NCI-H526 treated with DMSO at 0.1 percent for 48 hours (cell line): ENCODE data around the gene RHBDD1.

ENCODE experiments used
- DNase-seq: peaks from one replicate; lab custom pipeline; 2025; lab: John Stamatoyannopoulos, UW

RHBDD1 gene

DNA sequence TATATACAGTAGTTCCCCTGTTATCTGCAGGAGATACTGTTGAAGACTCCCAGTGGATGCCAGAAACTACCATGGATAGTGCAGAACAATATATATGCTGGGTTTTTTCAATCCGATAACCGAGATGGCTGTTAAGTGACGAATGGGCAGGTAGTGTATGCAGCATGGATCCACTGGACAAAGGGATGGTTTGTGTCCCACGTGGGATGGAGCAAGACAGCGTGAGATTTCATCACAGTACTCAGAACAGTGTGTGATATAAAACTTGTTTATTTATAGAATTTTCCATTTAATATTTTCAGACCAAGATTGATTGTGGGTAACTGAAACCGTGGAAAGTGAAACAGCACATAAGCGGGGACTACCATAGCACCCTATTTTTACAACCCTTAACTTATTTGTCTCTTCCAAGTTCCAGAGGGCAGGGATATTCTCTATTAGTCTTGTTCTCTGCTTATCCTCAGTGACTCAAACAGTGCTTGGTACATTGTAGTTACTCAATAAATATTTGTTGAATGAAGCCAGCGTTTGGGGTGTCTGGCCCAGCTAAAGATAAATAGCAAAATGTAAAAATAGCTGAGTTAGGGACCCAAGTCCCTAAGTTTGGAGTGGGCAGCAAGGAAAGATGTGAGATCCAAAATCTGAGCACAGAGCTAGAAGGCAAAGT lies 50.0 kb downstream of the RHBDD1 start:
- DNase-seq: no peak

DNA sequence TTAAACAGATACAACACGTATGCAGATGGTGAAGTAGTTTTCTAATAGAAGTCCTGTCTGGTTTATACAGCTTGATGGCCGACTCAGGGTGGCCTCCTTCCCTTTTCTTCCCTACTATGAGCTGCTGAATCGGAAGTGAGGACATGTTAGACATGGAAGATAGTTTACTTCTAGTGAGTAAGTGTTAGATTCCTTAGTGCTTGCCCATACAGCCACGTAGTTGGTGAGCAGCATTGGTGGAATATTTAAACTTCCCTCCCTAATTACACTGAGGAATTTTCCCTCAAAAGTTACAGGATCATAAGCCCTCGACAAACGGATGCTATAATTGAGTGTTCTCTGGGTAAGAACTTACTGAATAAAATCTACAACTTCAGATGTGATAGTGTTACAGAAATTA lies 52.1 kb downstream of the RHBDD1 start:
- DNase-seq: no peak

DNA sequence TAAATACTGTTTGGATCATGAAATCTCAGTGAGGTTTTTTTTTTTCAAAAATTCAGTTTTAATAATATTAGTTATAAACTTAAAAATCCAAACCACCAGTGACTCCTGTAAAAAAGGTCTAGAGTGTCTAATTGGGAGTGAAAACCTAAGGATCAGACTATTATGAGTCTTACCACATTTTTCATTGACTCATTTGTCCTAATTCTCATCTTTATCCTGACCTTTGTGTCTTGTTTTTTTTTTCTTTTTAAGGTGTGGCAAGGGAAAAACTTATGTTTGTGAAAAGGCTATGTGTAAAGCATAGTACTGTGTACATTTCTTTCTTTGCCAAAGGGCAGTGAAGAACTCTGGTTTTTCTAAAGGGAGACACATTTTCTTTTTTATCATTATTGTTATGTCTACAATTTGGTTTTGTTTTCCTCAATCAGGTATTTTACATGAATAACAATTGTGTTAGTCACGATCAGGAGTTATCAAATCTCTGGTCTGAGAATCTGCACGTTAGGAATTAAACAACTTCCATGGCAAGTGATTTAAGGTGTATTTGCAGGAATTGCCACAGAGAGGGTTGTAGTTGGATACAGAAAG lies 52.6 kb downstream of the RHBDD1 start:
- no peak for DNase-seq

DNA sequence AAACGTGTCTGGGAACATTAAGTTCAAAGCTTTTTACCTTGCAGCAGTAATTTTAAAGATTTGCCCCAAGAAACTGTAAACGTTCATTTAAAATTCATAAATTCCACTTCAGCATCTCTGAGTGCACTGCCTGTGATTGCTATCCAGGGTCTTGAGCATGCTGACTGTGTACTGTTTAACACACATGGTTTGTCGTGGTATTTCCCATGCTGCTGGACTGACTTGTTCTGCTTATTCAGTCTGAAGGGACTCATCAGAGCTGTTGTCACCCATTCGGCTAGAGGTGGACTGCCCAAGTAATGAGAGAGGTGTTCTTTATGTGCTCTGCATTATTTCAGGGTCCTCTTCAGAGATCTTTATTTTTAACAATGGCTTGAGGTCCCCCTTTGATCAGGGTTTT lies 53.1 kb downstream of the RHBDD1 start:
- DNase-seq: no peak

DNA sequence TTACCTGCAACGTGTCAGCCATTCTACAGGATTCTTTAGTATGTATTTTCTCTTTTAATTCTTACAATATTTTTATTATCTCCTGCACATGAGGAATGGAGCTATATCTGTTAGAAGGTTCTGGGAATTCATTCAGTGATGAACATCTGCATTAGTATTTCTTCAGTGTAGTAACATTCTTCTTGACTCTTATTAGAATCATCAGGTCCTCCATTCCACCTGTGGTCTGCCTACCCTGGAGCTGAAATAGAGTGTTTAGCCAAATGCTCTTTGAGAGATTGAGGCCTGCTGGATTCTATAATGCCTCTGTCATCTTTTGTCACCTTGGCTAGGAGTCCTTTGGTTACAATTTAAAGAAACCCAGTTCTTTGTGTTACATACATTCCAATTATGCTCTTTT lies 54.4 kb downstream of the RHBDD1 start:
- DNase-seq: no peak

DNA sequence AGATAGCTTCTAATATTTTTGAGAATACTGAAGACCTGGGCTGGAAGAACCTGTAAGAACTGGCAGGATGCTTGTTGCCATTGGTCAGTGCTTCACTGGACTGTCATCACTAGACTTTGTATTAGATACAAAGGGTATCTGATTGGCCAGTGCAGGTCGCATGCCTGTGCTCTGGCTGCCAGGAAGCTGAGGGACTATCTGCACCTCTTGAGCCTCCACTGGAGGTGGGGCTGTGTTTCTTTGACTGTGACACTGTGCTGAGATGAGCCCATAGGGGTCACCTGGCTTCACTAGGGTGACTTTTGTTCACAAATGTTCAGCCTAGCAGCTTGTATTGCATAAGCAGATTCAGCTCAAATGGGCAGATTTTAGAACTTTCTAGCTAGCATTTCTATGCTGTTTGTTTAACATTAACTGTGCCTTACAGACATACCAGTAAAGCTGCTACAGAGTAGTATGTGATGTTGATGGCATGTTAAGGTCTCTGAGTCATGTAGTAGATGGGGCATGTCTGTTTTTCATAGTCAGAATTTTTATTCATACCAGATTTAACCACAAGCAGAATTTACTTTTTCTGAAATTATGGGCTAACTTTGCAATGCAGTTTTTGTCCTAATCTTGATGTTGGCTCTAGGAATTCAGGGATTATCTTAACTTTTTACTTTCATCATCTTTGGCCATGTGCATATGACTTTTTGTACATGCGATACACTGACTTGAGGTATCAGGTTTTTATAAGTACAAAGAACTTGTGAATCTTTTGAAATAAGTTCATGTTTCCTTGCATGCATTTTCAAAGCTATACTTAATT lies 56.1 kb downstream of the RHBDD1 start:
- DNase-seq: no peak

DNA sequence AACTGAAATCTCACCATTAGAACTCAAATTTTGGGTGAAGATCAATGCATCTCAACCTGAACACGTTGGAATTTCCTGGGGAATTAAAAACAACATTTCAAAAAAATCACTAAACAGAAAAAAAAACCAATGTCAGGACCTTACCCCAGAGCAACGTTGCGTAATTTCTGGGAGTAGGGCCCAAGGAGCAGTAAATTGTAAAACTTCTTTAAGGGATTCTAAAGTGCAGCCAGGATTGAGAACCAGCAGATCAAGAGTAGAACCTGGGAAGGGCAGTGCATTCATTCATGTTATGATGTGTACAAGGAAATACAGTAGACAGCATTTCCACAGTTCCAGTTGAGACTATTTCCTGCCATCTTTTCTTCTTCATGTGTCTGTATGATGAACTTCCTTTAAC lies 56.9 kb downstream of the RHBDD1 start:
- no peak for DNase-seq

DNA sequence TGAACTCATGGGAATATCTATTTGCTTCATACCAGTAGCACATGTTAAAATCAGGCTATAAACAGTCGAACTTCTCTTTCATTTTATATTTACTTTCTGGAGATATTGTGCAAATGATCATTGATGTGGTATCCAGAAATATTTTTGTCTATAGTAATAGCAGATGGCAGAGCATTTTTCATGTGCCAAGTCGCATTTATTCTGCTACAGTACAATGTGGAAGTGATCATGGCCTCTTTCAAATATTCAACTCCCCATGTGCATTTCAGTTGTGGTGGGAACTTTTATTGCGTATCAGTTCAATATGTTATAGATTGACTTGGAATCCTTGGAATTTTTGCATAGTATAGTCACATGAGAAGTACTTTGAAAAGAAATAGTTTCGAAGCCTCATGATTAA lies 57.4 kb downstream of the RHBDD1 start:
- no peak for DNase-seq

DNA sequence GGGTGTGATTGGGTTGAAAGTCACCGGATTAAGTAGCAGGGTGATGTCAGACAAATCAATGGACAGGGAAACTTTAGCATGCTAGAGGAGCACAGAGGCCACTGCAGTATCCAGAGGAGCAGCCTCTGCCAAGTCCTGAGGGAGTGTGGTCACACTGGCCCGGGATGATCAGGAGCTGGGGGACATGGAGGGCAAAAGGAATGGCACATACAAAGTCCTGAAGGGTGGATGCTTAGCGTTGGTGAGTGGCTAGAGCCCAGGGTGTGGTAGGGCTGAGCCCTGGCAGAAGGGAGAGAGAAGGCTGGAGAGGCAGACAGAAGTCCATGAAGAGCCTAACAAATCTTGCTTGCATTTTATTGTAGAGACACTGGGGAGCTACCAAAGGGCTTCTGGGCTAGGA lies 58.9 kb downstream of the RHBDD1 start:
- DNase-seq: no peak

DNA sequence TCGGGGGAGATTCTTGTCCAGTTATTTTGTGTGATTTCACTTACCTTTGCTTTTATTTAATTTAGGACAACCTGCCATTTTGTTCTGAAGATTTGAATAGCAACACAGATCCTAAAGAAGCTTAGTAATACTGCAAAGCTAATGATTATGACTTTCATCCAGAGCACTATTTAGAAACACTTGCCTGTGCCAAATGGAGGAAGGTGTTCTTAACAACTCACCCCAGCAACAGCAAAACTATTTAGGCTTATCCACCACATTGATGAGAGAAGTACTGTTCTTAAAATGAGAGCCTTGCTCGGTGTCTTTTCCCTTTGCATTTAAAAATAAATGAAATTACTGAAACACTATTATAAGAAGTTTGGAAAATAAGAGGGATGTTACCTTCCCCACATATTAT lies 59.7 kb downstream of the RHBDD1 start:
- DNase-seq: no peak

DNA sequence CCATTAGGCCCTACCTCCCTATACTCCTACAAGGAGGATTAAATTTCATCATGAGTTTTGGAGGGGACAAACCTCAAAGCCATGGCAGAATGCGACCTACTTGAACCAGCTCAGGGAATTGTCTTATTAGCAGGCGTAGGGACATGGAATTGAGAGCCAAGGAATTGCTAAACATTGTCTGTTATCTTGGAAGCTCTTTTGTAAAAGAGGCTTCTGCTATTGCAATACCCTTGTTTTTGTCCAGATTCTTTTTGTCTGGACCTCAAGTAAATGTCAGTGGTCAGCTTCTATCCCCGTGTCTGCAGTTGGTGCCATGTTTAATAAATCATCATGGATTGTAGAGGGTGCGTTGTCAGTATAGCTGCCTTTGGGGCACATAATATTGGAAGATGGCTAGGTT lies 62.3 kb downstream of the RHBDD1 start:
- DNase-seq: no peak

DNA sequence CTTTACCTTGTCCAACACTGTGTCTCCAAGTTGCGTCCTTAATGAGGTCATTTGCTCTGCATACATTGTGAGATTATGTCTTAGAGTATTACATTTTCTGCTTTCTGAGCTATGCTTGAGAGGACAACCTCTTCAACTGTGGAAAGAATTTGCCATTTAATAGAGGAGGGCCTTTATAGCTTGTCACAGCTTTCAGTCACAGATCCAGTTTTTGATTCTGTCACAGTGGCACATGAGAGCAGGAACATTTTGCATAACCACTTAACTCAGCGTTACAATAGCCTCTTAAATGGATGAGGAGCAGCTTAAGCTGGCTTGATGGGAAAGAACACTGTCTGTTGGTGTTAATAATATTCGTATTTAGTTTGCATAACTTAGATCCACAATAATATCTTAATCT lies 63.0 kb downstream of the RHBDD1 start:
- peak; percentile 28 for DNase-seq

DNA sequence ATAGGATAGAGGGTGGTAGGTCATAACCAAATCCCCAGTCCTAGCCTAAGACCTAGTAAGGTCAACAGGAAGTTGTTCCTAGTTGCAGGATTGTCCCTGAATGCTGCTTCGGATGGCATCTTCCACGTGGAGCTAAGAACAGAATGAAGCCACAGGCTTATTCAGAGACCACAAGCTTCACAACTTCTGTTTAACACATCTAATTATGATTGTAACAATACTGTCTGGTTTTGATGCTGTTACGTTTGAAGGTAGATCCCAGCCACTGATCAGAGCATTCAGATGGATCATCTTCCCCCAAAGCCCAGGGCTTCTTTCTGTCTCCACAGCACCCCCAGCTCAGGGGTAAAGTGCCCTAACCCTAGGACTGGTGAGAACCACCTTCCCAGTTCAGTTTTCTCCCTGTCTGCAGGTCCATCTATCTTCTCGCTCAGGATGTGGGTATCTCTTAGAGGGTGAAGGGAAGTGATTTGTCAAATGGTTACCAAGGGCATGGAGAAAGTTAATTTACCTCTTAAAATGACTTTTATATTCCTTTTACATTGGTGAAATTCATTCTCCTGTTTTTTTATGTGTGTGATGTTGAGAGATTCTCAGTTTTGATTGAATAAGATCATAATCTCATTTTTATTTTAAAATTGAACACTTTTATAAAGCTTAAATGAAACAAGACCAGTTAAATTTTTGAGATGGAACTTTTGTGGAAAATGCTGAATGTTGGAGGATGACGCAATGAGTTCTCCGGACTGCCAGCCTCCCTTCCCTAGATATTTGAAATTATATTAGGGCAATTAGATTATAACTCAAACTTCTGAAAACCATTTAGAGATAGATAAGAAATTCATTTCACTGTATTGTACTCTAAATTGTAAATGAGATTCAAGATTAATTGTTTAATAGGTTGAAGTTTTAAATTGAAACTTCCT lies 66.5 kb downstream of the RHBDD1 start:
- no peak for DNase-seq

DNA sequence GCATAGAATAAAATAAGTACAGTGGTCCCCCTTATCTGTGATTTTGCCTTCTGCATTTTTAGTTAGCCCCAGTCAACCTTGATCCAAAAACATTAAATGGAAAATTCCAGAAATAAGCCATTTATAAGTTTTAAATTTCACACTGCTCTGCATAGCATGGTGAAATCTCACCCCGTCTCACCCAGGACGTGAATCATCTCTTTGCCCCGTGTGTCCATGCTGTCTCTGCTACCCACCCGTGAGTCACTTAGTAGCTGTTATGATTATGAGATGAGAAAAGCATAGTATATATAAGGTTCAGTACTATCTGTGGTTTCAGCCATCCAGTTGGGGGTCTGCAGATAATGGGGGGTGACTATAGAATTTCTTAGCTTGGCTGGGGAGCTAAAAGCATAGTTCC lies 67.3 kb downstream of the RHBDD1 start:
- DNase-seq: no peak

DNA sequence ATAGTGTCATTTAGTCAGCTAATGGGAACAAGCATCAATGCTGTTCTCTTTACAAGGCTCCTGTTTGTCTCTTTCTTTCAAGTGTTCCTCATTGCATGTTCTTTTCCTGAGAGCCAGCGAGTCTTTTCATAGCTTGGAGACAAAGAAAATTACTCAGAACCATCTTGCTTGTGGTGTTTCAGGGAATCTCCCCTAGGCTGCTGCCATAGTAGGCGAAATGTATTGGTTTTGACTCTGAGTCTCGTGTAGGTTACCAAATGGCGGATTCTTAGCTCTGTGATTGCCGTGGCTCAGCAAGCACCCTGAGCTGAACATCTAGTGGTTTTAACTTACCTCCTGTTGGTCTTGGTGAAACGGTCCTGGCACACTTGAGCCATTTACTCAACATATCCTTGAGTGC lies 68.7 kb downstream of the RHBDD1 start:
- DNase-seq: no peak

DNA sequence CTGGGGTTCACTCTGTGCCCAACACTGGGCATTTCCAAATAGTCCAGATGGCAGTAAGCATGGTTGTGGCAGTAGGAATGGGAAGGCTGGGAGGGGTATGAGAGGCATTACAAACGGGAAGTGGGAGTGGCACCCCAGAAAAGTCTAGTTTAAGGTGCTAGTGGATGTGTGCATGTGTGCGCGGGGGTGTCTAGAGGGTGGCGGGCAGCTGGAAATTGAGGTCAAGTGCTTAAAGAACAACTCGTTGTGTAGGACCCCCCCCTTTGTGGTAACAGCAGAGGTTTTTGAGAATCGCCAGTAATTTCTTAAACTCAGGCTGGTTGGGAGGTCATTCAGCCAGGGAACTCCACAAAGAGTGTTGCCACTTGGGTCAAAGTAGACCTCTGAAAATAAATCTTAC lies 69.9 kb downstream of the RHBDD1 start:
- DNase-seq: no peak

DNA sequence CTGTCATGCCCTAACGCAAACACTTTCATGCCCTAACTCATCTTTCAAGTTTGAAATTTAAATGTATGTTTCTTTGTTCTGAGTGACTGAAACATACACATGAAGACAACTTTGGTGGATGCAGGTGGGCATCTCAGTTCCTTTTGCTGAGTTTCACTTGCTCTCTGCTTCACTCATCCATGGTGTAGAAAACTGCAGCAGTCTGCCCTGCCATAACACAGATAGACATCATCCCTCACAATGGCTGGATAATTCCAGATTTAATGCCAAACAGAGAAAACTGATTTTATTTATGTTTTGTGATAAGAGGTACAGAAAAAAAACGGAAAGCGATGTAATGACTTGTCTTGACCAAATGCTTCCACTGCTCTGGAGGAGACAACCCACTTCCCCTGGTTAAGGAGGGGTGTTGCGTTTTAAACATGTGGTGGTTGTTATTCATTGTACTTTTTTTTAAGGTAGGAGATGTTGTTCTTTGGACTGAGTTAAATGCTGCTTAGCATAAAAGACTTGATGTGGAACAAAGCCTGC lies 70.4 kb downstream of the RHBDD1 start:
- DNase-seq: no peak

DNA sequence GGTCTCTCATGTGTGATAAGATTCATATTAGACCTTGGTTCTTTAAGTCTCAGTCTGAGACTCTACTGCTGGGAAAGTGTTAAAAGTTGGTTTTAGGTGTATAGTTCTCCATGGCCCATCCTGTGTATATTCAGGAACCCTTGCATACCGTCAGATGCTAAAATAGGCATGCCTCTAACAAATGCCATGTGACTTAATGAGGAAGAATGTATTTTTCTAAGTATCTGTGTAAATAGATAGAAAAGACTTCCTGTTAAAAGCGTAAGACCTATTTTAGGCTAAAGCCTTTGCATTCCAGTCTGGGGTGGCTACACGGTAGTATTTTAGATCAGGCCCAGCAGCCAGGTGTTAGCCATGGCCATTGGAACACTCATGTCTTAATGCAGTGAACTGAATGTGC lies 73.3 kb downstream of the RHBDD1 start:
- DNase-seq: no peak

DNA sequence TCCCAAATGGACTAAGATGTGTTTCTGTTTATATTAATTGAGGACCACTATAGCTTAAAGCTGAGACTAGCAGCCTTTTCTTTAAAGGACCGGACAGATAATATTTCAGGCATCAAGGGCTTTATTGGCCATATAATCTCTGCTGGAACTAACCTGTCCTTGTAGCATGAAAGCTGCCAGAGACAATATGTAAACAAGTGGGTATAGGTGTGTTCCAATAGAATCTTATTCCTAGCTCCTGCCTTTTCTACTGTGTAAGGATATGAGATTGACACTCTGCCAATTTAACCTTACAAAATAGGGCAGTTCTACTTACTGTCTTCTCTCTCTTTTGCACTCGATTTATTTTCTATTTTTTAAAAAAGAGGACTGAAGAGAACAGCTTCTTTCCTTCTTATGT lies 74.0 kb downstream of the RHBDD1 start:
- no peak for DNase-seq

DNA sequence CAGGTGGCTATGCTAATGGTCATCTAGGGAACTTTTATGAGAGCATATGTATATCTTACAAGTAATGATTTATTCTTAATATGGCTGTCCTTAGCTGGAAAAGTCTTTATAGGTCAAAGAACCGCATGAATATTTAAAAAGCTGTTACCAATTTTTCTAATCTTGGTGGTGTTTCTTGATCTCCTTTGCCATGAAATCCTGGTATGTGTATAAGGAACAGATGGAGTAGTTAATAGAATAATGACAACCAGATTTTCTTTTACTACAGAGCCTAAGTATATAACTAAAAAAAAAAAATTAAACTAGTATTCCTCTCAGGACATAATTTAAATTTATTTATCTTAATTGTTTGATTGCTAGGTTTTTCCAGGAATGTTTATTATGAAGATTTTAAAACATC lies 74.5 kb downstream of the RHBDD1 start:
- no peak for DNase-seq

DNA sequence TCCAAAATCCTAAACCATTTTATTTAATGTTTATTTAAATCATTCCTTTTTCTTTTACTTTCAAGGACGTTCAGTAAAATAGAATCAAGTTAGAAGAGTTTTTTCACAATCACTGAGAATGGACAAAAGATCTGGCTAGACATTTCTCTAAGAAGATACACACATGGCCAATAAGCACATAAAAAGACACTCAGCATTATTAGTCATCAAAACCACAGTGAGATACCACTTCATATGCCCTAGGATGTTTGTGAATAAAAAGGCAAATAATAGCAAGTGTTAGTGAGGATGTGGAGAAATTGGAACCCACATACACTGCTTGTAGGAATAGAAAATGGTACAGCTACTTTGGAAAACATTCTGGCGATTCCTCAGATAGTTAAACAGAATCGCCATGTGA lies 76.1 kb downstream of the RHBDD1 start:
- DNase-seq: no peak

DNA sequence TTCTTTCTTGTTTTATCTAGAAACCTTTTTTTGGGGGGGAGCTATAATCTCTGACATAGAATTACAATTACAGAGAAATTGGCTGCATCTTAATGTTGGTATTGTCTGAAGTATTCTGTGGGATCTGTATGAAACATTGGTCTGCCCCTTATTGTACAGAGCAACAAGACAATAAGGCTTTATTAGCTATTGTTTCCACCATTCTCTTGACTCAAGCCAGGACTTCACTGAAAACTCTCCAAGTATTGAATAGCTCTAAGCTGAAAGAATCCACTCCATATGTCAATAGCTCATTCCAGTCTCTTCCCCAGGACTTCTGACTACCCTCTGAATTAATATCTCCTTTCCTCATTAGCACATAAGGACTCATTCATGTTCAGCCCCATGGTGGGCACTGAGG lies 77.8 kb downstream of the RHBDD1 start:
- DNase-seq: no peak
